Endothelial cell of umbilical vein (primary cell): ENCODE data around the gene AGRN. TPM values are rescaled to one million over a fixed set of nuclear protein-coding genes. Genes with fewer than 3 reads are reported as not detected.

Experiments used
- BruUV-seq: library from RNA; stranded (reverse); fragments of 400-500 nt; replicated peaks from 2 replicates; lab custom pipeline; 2021; lab: Mats Ljungman, UMichigan
- CTCF ChIA-PET: fragments of 300-600, 350-600 bp; sonication (Branson Sonifier 250); formaldehyde crosslinking; loops from one replicate; lab custom pipeline; 2021; ENCODE audit warnings: antibody characterized with exemption, inconsistent platforms; lab: Charles Lee
- POLR2A ChIA-PET: fragments of 300-600, 350-600 bp; sonication (Branson Sonifier 250); formaldehyde crosslinking; loops from one replicate; lab custom pipeline; 2021; ENCODE audit warnings: antibody characterized with exemption, inconsistent platforms; lab: Charles Lee
- DNase-seq: peaks from one replicate; pipeline ENCODE4 v3.0.0-alpha.2; 2011; ENCODE audit warnings: low read depth, low spot score
- FAIRE-seq: peaks from 2 replicates; lab custom pipeline; 2011; peaks lifted over from hg19 to GRCh38; lab: Jason Lieb, UNC
- H2AFZ ChIP-seq: 2 replicates; pipeline ENCODE4 v1.6.0; 2012; ENCODE audit warnings: low read depth, low read length, control low read depth, inconsistent platforms
- H3K27ac ChIP-seq: 2 replicates; pipeline ENCODE4 v1.5.1; 2011; ENCODE audit warnings: low read depth, mild to moderate bottlenecking, control low read depth, low read length, moderate library complexity; ENCODE audit not compliant: insufficient read depth
- H3K27me3 ChIP-seq, 2 experiments: 2 replicates each; pipeline versions ENCODE4 v1.6.0 to v1.6.1; 2011; ENCODE audit warnings: low read length in 2 of 2, mixed read lengths in 1 of 2; ENCODE audit not compliant: control insufficient read depth in 2 of 2, insufficient read depth in 2 of 2
- H3K36me3 ChIP-seq, 2 experiments: 2 replicates in 1 of 2; 3 replicates in 1 of 2; pipeline ENCODE4 v1.5.1; 2011; ENCODE audit warnings: low read length in 2 of 2, mild to moderate bottlenecking in 1 of 2, moderate library complexity in 1 of 2; ENCODE audit not compliant: control insufficient read depth in 2 of 2, insufficient read depth in 2 of 2; ENCODE audit errors: extremely low read depth in 1 of 2
- H3K4me1 ChIP-seq: 3 replicates; pipeline ENCODE4 v1.5.1; 2011; ENCODE audit warnings: mild to moderate bottlenecking, low read length; ENCODE audit not compliant: control insufficient read depth, insufficient read depth; ENCODE audit errors: extremely low read depth
- H3K4me2 ChIP-seq: 2 replicates; pipeline ENCODE4 v1.6.1; 2011; ENCODE audit warnings: low read length, control low read depth, mixed read lengths; ENCODE audit not compliant: insufficient read depth
- H3K4me3 ChIP-seq, 3 experiments: fragments of 200-600 bp in 1 of 3; sonication (generic), shearing (Covaris generic) in 1 of 3; replicated peaks in 1 of 3; 2 replicates each; pipeline ENCODE4 v1.5.1; 2011 to 2016; ENCODE audit warnings: control low read depth in 3 of 3, low read length in 3 of 3, mild to moderate bottlenecking in 2 of 3, inconsistent platforms in 1 of 3, low read depth in 1 of 3, moderate library complexity in 1 of 3; ENCODE audit not compliant: insufficient read depth in 1 of 3
- H3K79me2 ChIP-seq: 2 replicates; pipeline ENCODE4 v1.6.0; 2012; ENCODE audit warnings: low read length, inconsistent platforms; ENCODE audit not compliant: control insufficient read depth, insufficient read depth
- H3K9ac ChIP-seq: replicated peaks from 2 replicates; pipeline ENCODE3; 2011; ENCODE audit warnings: low read length, control low read depth; ENCODE audit not compliant: insufficient read depth; ENCODE audit errors: extremely low read depth
- H3K9me1 ChIP-seq: replicated peaks from 3 replicates; pipeline ENCODE4 v1.6.0; 2011; ENCODE audit warnings: mild to moderate bottlenecking, low read length; ENCODE audit not compliant: control insufficient read depth, insufficient read depth; ENCODE audit errors: extremely low read depth
- H3K9me3 ChIP-seq: replicated peaks from 2 replicates; pipeline ENCODE4 v1.5.1; 2012; ENCODE audit warnings: low read length, inconsistent platforms; ENCODE audit not compliant: control insufficient read depth, insufficient read depth
- H4K20me1 ChIP-seq: replicated peaks from 2 replicates; pipeline ENCODE3; 2011; ENCODE audit warnings: mild to moderate bottlenecking, low read length; ENCODE audit not compliant: control insufficient read depth, insufficient read depth; ENCODE audit errors: extremely low read depth
- CTCF ChIP-seq, 2 donors: IDR thresholded peaks; 1 replicate in 1 of 2; 2 replicates in 1 of 2; pipeline ENCODE4 v1.5.1; 2011; ENCODE audit warnings: low read length in 2 of 2, mild to moderate bottlenecking in 2 of 2, moderate library complexity in 2 of 2, control low read depth in 1 of 2, inconsistent platforms in 1 of 2, low read depth in 1 of 2; ENCODE audit not compliant: insufficient read depth in 1 of 2; ENCODE audit errors: extremely low read depth in 1 of 2
- FOS ChIP-seq: IDR thresholded peaks from 2 replicates; pipeline ENCODE4 v1.6.1; 2011; ENCODE audit warnings: mild to moderate bottlenecking, low read length, moderate library complexity, borderline replicate concordance; ENCODE audit not compliant: insufficient read depth
- MAX ChIP-seq: IDR thresholded peaks from 2 replicates; pipeline ENCODE4 v1.6.1; 2011; ENCODE audit not compliant: insufficient read depth, insufficient read length
- MYC ChIP-seq: IDR thresholded peaks from one replicate; pipeline ENCODE4 v1.6.1; 2011; ENCODE audit warnings: mild to moderate bottlenecking, low read depth, low read length
- POLR2A ChIP-seq: IDR thresholded peaks from 2 replicates; pipeline ENCODE4 v1.6.1; 2012; ENCODE audit warnings: low read depth, mild to moderate bottlenecking, control low read depth, low read length
- POLR2AphosphoS5 ChIP-seq: IDR thresholded peaks from 2 replicates; pipeline ENCODE4 v1.6.1; 2012; ENCODE audit warnings: low read depth, mild to moderate bottlenecking, control low read depth, low read length, moderate library complexity; ENCODE audit not compliant: insufficient read depth
- dilution Hi-C: fragments of 300-500 bp; cut with MboI; formaldehyde crosslinking; loops from one replicate; pipeline ENCODE4 v1.15.0; 2019; ENCODE audit warnings: low sequenced_read_pairs; ENCODE audit not compliant: extremely low pct_ligation_motif_present
- intact Hi-C: fragments of 100-400 bp; cut with micrococcal nuclease; formaldehyde crosslinking; loops from one replicate; pipeline ENCODE4 v1.10.0; 2022
- polyA plus RNA-seq, 4 experiments: library from polyadenylated mRNA; depleted of rRNA in 3 of 4; stranded (reverse) in 3 of 4; unstranded in 1 of 4; fragments of >200 nt; gene quantifications; 2 replicates each; pipeline versions ENCODE4 v1.2.1 to v1.2.3, GENCODE V29; 2011 to 2012; ENCODE audit warnings: missing spikeins in 1 of 4
- total RNA-seq: library from RNA; stranded (reverse); gene quantifications from 2 replicates; pipeline ENCODE4 v1.2.3, GENCODE V29; 2021

The AGRN gene
- total and polyA plus RNA-seq, 2 donors (not counting 3 experiments of a cell fraction or from before 2014, with no cell fraction given) = 66.6 to 67.8 TPM

- Histone ChIP-seq H3K9me3 (no peaks in the 10 kb centered on the region), H3K9me1 (no peaks in the 10 kb centered on the region), H3K4me3 (no peak overlapping the region), H3K27me3 (no peaks in the 10 kb centered on the region), H4K20me1 (no peaks in the 10 kb centered on the region), H3K36me3 (no peaks in the 10 kb centered on the region), H3K79me2 (no peaks in the 10 kb centered on the region), H3K4me1 (peaks cover 2% of the 10 kb centered on the region), H3K27ac (no peak overlapping the region), H2AFZ (no peak overlapping the region), H3K4me2 (no peak overlapping the region), H3K9ac (no peak overlapping the region)
- dilution Hi-C loops (no loop called here), intact Hi-C loops (no loop called here)
- no TSS peak for BruUV-seq
- FAIRE-seq (no peak), DNase-seq (no peak)
- TF ChIP-seq CTCF (IDR thresholded peaks at IDR 0.05; ENCODE audit: extremely low read depth in 1 of 2, insufficient read depth in 1 of 2, low read depth in 1 of 2, low read length in 2 of 2) (no peak), MAX (no peak), POLR2AphosphoS5 (no peak), POLR2A (no peak), FOS (no peak), MYC (no peak)
- ChIA-PET POLR2A (no interaction called here), CTCF (no interaction called here)
These were observed 61.0 kb downstream of the AGRN start for GRCh38 chr1:1080951-1081310.
